Upper lobe of right lung (tissue), 1 donor: ENCODE data around the gene BCAS3. TPM values are rescaled to one million over a fixed set of nuclear protein-coding genes. Genes with fewer than 3 reads are reported as not detected.
A peak's percentile ranks its signal among the peaks of the same experiment; 100 is the strongest.

Experiments used
- ATAC-seq: fragments of 200-7000 bp; cut with Tn5 transposase; one replicate; pipeline ENCODE4 v1.9.1; 2020; ENCODE audit warnings: mild to moderate bottlenecking, moderate library complexity
- DNase-seq: peaks from one replicate; pipeline ENCODE4 v3.0.0-alpha.2; 2020
- H3K27ac ChIP-seq: fragments of 200-600 bp; one replicate; pipeline ENCODE4 v1.8.0; 2022
- H3K27me3 ChIP-seq: fragments of 200-600 bp; one replicate; pipeline ENCODE4 v1.8.0; 2022; ENCODE audit warnings: mild to moderate bottlenecking
- H3K36me3 ChIP-seq: fragments of 200-600 bp; one replicate; pipeline ENCODE4 v1.8.0; 2022
- H3K4me1 ChIP-seq: fragments of 200-600 bp; one replicate; pipeline ENCODE4 v1.8.0; 2022
- H3K4me3 ChIP-seq: fragments of 200-600 bp; one replicate; pipeline ENCODE4 v1.8.0; 2022; ENCODE audit warnings: mild to moderate bottlenecking
- H3K9me3 ChIP-seq: fragments of 200-600 bp; one replicate; pipeline ENCODE4 v1.8.0; 2022
- intact Hi-C: fragments of 100-400 bp; cut with DNase I; formaldehyde crosslinking; loops from one replicate; pipeline ENCODE4 v1.11.0; 2022
- total RNA-seq: library from RNA; stranded (reverse); fragmentation: NEBNext Ultra II Directional; extraction: Animal tissue kit (Norgen Biotek cat#: 25700); gene quantifications from one replicate; pipeline ENCODE4 v1.2.1, GENCODE V29; 2021
- TF ChIP-seq, protein P1 (sequence below): fragments of 200-600 bp; IDR thresholded peaks from one replicate; pipeline ENCODE4 v1.8.0; 2022; ENCODE audit warnings: antibody characterized with exemption
- donor health status: DM: no; HTN: yes; CAD: no; lungs with severe emphysema.

BCAS3 gene
- total RNA-seq, 1 donor from 2014 or later, result 23.5 TPM

- intact Hi-C loops, result no loop called here
- no peaks in the 10 kb centered on the region for H3K9me3 ChIP-seq
- ATAC-seq (peak; percentile 69), DNase-seq (no peak)
- H3K4me3 ChIP-seq, result no peak overlapping the region
- H3K27me3 ChIP-seq, result no peaks in the 10 kb centered on the region
- peaks cover 4% of the 10 kb centered on the region for H3K4me1 ChIP-seq
- no peak overlapping the region for H3K27ac ChIP-seq
- H3K36me3 ChIP-seq, result no peaks in the 10 kb centered on the region
- TF ChIP-seq, protein P1, sequence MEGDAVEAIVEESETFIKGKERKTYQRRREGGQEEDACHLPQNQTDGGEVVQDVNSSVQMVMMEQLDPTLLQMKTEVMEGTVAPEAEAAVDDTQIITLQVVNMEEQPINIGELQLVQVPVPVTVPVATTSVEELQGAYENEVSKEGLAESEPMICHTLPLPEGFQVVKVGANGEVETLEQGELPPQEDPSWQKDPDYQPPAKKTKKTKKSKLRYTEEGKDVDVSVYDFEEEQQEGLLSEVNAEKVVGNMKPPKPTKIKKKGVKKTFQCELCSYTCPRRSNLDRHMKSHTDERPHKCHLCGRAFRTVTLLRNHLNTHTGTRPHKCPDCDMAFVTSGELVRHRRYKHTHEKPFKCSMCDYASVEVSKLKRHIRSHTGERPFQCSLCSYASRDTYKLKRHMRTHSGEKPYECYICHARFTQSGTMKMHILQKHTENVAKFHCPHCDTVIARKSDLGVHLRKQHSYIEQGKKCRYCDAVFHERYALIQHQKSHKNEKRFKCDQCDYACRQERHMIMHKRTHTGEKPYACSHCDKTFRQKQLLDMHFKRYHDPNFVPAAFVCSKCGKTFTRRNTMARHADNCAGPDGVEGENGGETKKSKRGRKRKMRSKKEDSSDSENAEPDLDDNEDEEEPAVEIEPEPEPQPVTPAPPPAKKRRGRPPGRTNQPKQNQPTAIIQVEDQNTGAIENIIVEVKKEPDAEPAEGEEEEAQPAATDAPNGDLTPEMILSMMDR, result no peak
Observed at GRCh38 chr17:61072648-61073047, 395.0 kb downstream of the BCAS3 start.

DNA sequence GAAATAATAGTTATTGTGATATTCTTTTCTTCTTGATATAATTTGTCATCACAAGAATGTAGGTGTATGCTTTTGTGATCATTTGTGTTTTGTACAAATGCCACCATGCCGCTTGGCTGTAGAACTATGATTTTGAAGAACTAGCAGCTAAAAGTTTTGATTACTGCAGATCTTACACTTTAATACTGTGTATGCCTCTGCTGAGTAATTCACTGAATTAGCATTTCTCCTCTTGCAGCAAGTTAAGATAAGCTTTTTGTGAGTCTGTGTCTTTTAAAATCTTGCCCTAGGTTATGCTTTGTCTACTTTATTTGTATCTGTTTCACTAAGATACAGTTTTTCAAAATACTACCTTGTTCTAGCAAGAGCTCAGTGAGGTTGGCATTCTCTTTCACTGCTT is 395.5 kb downstream of the BCAS3 start:
- Histone ChIP-seq H3K9me3 (no peaks in the 10 kb centered on the region), H3K4me1 (peaks cover 4% of the 10 kb centered on the region), H3K27me3 (no peaks in the 10 kb centered on the region), H3K36me3 (no peaks in the 10 kb centered on the region), H3K27ac (no peak overlapping the region), H3K4me3 (no peak overlapping the region)
- intact Hi-C loops, result no loop called here
- DNase-seq (no peak), ATAC-seq (no peak)
- TF ChIP-seq, protein P1, result no peak

DNA sequence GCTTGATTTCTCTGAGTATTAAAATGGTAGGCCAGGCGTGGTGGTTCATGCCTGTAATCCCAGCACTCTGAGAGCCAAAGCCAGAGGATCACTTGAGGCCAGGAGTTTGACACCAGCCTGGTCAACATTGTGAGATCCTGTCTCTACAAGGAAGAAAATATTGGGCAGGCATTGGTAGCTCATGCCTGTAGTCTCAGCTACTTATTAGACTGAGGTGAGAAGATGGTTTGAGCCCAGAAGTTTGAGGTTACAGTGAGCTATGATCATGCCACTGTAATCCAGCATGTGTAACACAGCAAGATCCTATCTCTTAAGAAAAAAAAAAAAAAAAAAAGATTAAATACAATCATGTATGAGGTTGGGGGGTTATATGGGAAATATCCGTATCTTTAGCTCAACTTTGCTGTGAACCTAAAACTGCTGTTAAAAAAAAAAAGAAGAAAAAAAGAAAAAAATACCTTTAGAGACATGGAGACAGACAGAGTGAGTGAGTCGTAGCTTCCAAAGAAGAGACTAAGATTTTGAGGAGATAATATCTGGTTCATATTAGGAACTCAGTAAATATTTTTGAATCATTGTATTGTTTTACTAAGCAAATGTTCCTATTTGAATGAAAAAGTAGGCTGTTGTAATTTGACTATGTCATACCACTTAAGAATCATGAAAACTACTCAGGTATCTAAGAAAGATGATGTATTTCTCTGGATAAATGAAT is 396.3 kb downstream of the BCAS3 start:
- intact Hi-C loops, result no loop called here
- no peak overlapping the region for H3K27ac ChIP-seq
- no peaks in the 10 kb centered on the region for H3K27me3 ChIP-seq
- H3K36me3 ChIP-seq, result no peaks in the 10 kb centered on the region
- no peak for DNase-seq
- H3K4me1 ChIP-seq, result peaks cover 4% of the 10 kb centered on the region
- ATAC-seq, result no peak
- TF ChIP-seq, protein P1, result no peak
- no peak overlapping the region for H3K4me3 ChIP-seq
- no peaks in the 10 kb centered on the region for H3K9me3 ChIP-seq

DNA sequence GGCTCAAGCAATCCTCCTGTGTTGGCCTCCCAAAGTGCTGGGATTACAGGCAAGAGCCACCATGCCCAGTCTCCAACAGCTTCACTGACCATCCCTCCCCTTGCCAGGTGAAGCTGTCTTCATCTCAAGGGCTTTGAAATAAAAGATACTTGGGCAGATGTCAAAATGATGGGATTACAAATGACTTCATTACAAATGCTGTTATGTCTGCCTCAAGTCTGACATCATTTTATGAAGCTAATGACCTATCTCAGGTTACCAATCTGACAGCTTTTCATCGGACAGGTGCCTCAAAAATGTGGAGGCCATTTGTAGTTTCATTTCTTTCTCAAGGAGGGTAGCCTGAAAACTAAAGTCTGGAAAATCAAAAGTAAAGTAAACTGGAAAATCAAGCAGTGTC is 398.3 kb downstream of the BCAS3 start:
- no peaks in the 10 kb centered on the region for H3K36me3 ChIP-seq
- intact Hi-C loops, result no loop called here
- TF ChIP-seq, protein P1, result no peak
- H3K27me3 ChIP-seq, result no peaks in the 10 kb centered on the region
- H3K27ac ChIP-seq, result no peak overlapping the region
- ATAC-seq (no peak), DNase-seq (no peak)
- peaks cover 4% of the 10 kb centered on the region for H3K4me1 ChIP-seq
- no peaks in the 10 kb centered on the region for H3K9me3 ChIP-seq
- no peak overlapping the region for H3K4me3 ChIP-seq

DNA sequence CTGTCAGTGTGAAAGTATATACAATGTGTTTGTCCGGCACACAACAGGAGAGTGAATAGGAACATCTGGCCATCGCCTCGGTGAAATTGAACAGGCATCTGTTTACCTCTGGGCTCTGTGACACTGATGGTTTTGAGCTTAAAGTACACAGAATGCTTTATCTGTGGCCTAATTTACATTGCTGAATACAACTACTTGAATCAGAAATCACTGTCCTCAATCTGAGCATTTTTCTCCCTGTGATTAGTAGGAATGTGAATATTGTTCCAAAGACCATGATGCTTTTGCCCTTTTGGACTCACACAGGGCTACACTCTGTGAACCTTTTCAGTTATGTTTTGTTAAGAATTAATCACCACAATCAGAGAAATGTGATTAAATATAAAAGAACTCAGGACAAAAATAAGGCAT is 399.0 kb downstream of the BCAS3 start:
- peaks cover 4% of the 10 kb centered on the region for H3K4me1 ChIP-seq
- DNase-seq (no peak), ATAC-seq (no peak)
- H3K36me3 ChIP-seq, result no peaks in the 10 kb centered on the region
- intact Hi-C loops, result no loop called here
- TF ChIP-seq, protein P1, result no peak
- no peaks in the 10 kb centered on the region for H3K27me3 ChIP-seq
- no peak overlapping the region for H3K4me3 ChIP-seq
- H3K9me3 ChIP-seq, result no peaks in the 10 kb centered on the region
- H3K27ac ChIP-seq, result no peak overlapping the region

- TF ChIP-seq, protein P1, result no peak
- ATAC-seq, result no peak
- Histone ChIP-seq H3K4me3 (no peak overlapping the region), H3K9me3 (no peaks in the 10 kb centered on the region), H3K4me1 (no peaks in the 10 kb centered on the region), H3K27me3 (no peaks in the 10 kb centered on the region), H3K36me3 (no peaks in the 10 kb centered on the region), H3K27ac (no peak overlapping the region)
- intact Hi-C loops, result no loop called here
- no peak for DNase-seq
Observed at GRCh38 chr17:61081959-61082358, 404.3 kb downstream of the BCAS3 start.
